SU-DHL-6 (cell line): ENCODE measurements around the gene IRF8.

Source experiments
- H2AFZ ChIP-seq: fragments of 200-600 bp; sonication (generic); 2 replicates; pipeline ENCODE4 v1.6.1; 2014; ENCODE audit warnings: low read depth, mild to moderate bottlenecking, moderate library complexity, mixed read lengths, antibody characterized with exemption, low read length; ENCODE audit not compliant: severe bottlenecking
- H3F3A ChIP-seq: fragments of 200-600 bp; shearing (Covaris generic); 2 replicates; pipeline ENCODE4 v1.6.0; 2016; ENCODE audit warnings: antibody characterized with exemption, mild to moderate bottlenecking; ENCODE audit not compliant: insufficient read depth
- H3K27ac ChIP-seq: fragments of 200-600 bp; sonication (generic); 2 replicates; pipeline ENCODE4 v1.5.1; 2016; ENCODE audit warnings: low read depth, mild to moderate bottlenecking, low read length, moderate library complexity, mixed read lengths
- H3K27me3 ChIP-seq: fragments of 200-600 bp; sonication (generic), shearing (Covaris generic); 2 replicates; pipeline ENCODE4 v1.6.0; 2014; ENCODE audit warnings: mild to moderate bottlenecking, low read length
- H3K36me3 ChIP-seq: fragments of 200-600 bp; sonication (generic); 2 replicates; pipeline ENCODE4 v1.6.1; 2014; ENCODE audit warnings: mild to moderate bottlenecking, low read length, mixed read lengths
- H3K4me2 ChIP-seq: fragments of 300-600, 200-600 bp; shearing (Covaris generic), sonication (generic); 2 replicates; pipeline ENCODE4 v1.6.0; 2014; ENCODE audit warnings: low read length, low read depth, mild to moderate bottlenecking; ENCODE audit not compliant: poor library complexity, severe bottlenecking
- H3K4me3 ChIP-seq: fragments of 200-600 bp; sonication (generic); 2 replicates; pipeline ENCODE4 v1.5.1; 2014; ENCODE audit warnings: antibody characterized with exemption, low read length, mild to moderate bottlenecking, mixed read lengths; ENCODE audit not compliant: insufficient read depth, poor library complexity, severe bottlenecking
- H3K79me2 ChIP-seq: fragments of 200-600 bp; sonication (generic); 2 replicates; pipeline ENCODE4 v1.6.1; 2014; ENCODE audit warnings: mild to moderate bottlenecking, low read length, moderate library complexity; ENCODE audit not compliant: insufficient read depth
- H3K9ac ChIP-seq: fragments of 200-600 bp; sonication (generic); 2 replicates; pipeline ENCODE4 v1.7.0; 2014; ENCODE audit warnings: mild to moderate bottlenecking, low read length
- H3K9me2 ChIP-seq: fragments of 200-600 bp; sonication (generic); replicated peaks from 2 replicates; pipeline ENCODE4 v1.6.1; 2014; ENCODE audit warnings: low read length; ENCODE audit not compliant: insufficient read depth
- H3K9me3 ChIP-seq: fragments of 200-600 bp; sonication (generic); 2 replicates; pipeline ENCODE4 v1.6.1; 2014; ENCODE audit warnings: low read length, mixed read lengths; ENCODE audit not compliant: insufficient read depth
- H4K20me1 ChIP-seq: fragments of 200-600 bp; sonication (generic); 2 replicates; pipeline ENCODE4 v1.6.1; 2014; ENCODE audit warnings: low read depth, mild to moderate bottlenecking, antibody characterized with exemption, low read length, moderate library complexity, mixed read lengths
- CTCF ChIP-seq: fragments of 200-600 bp; sonication (generic); IDR thresholded peaks from one replicate; pipeline ENCODE4 v1.5.1; 2017; ENCODE audit warnings: antibody characterized with exemption, mild to moderate bottlenecking, low read length, moderate library complexity; ENCODE audit not compliant: insufficient read depth, poor library complexity, severe bottlenecking
- EZH2phosphoT487 ChIP-seq: fragments of 200-600 bp; sonication (generic), shearing (Covaris generic); conservative IDR thresholded peaks from 2 replicates; pipeline ENCODE4 v1.6.1; 2018; ENCODE audit warnings: mild to moderate bottlenecking, antibody characterized with exemption, low read length, moderate library complexity, mixed read lengths

The IRF8 gene

DNA sequence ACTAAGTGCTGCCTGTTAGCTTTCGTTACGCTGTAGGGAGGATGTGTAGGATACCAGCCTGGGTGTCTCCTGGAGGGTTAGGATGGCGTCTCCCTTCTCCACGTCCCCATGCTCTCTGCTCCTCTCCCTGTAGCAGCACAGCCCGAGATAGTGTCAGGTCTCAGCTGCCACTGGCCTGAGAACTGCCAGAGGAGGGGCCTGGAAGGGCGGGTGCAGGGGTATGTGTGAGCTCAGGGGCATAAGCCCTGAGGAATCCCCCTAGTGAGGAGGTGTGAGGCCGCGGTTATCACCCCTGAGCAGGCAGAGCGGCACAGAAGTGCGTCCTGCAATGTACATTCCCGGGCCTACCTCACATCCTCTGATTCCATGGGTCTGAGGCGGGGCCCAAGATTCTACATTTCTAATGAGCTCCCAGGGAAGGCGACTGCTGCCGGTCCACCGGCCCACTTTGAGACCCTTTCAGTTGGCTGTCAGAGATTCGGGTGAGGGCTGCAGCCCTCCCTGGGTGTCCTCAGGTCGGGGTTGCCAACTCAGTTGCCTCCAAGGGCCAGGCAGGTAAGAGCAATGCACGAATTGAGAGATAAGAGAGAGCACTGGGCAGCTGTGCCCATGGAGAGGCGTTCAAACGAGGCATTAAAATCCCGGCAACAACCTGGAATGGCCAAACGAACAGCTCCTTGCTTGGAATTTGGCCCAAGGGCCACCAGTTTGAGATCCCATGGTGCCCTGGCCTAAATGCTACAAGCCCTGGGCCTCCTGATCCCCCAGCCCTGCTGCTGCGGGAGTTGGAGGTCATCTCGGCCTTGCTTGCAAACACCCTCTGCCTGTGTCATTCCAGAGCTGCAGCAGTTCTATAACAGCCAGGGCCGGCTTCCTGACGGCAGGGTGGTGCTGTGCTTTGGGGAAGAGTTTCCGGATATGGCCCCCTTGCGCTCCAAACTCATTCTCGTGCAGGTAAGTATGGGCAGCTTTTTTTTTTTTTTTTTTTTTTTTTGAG lies 20.6 kb downstream of the IRF8 start:
- H3K27me3 ChIP-seq, result no peaks in the 10 kb centered on the region
- no peak overlapping the region for H3K4me2 ChIP-seq
- peaks cover 73% of the 10 kb centered on the region for H3F3A ChIP-seq
- H3K79me2 ChIP-seq, result peaks cover 16% of the 10 kb centered on the region; the same call in 1 of the 2 replicates
- no peak overlapping the region for H3K4me3 ChIP-seq
- H3K27ac ChIP-seq, result no peak overlapping the region
- no peak overlapping the region for H3K9ac ChIP-seq
- no peak for TF ChIP-seq CTCF
- no peak for TF ChIP-seq EZH2phosphoT487
- peaks cover 38% of the 10 kb centered on the region for H3K36me3 ChIP-seq
- no peak overlapping the region for H2AFZ ChIP-seq
- H4K20me1 ChIP-seq, result peaks cover 20% of the 10 kb centered on the region
- no peaks in the 10 kb centered on the region for H3K9me2 ChIP-seq
- H3K9me3 ChIP-seq, result no peaks in the 10 kb centered on the region

DNA sequence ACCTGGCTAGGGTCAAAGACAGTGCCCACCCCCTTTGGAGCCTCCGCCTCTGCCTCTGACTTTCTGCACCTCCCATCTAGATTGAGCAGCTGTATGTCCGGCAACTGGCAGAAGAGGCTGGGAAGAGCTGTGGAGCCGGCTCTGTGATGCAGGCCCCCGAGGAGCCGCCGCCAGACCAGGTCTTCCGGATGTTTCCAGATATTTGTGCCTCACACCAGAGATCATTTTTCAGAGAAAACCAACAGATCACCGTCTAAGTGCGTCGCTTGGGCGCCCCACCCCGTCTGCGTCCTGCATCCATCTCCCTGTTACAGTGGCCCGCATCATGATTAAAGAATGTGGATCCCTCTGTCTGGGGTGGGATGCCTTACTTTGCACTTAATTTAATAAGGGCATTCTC lies 22.1 kb downstream of the IRF8 start:
- Histone ChIP-seq H3K79me2 (peaks cover 12% of the 10 kb centered on the region; the same call in 1 of the 2 replicates), H3F3A (peaks cover 72% of the 10 kb centered on the region), H3K27me3 (no peaks in the 10 kb centered on the region), H3K9me2 (no peaks in the 10 kb centered on the region), H3K27ac (no peak overlapping the region), H3K36me3 (peaks cover 35% of the 10 kb centered on the region), H3K9me3 (no peaks in the 10 kb centered on the region), H3K9ac (no peak overlapping the region), H4K20me1 (peaks cover 20% of the 10 kb centered on the region), H3K4me3 (no peak overlapping the region), H2AFZ (no peak overlapping the region), H3K4me2 (no peak overlapping the region)
- TF ChIP-seq EZH2phosphoT487, result no peak
- no peak for TF ChIP-seq CTCF

GRCh38 chr16:85923153-85924021 lies 24.4 kb downstream of the IRF8 start:
- Histone ChIP-seq H3K9me2 (no peaks in the 10 kb centered on the region), H3F3A (peaks cover 53% of the 10 kb centered on the region), H3K4me2 (no peak overlapping the region), H3K4me3 (no peak overlapping the region), H4K20me1 (peaks cover 6% of the 10 kb centered on the region; the same call in 1 of the 2 replicates), H3K27ac (no peak overlapping the region), H3K79me2 (no peaks in the 10 kb centered on the region), H3K27me3 (no peaks in the 10 kb centered on the region), H3K9ac (no peak overlapping the region), H2AFZ (no peak overlapping the region), H3K36me3 (peaks cover 24% of the 10 kb centered on the region), H3K9me3 (no peaks in the 10 kb centered on the region)
- TF ChIP-seq CTCF (no peak), EZH2phosphoT487 (no peak)
